Measurements from ENCODE around the gene KCNC1. TPM values are rescaled to one million over a fixed set of nuclear protein-coding genes. Genes with fewer than 3 reads are reported as not detected.

Gene KCNC1
- total and polyA plus RNA-seq, 2 of the 4 experiments (the other 2 are of a cell fraction): 0.03 TPM; not detected in 1

GRCh38 chr11:17733261-17733660 lies 1.3 kb upstream of the KCNC1 start:
- H3K9me3 ChIP-seq (ENCODE audit: control insufficient read depth, insufficient read depth, low read length): peaks cover 2% of the 10 kb centered on the region; the same call in 1 of the 2 replicates
- H2BK5ac ChIP-seq (ENCODE audit: low read depth, low read length, poor library complexity, severe bottlenecking): no peak overlapping the region
- no peak overlapping the region for H2BK120ac ChIP-seq (ENCODE audit: low read depth, low read length)
- no peak overlapping the region for H2AK9ac ChIP-seq (replicated peaks; ENCODE audit: low read depth, low read length, poor library complexity)
- in situ Hi-C loops (cut with MboI; ENCODE audit: low sequenced_read_pairs): loop anchor here (5.0 kb wide), 1 partner anchor 244 kb away; no protein-coding TSS in a partner anchor
- H3K4ac ChIP-seq (ENCODE audit: low read depth, low read length): no peak overlapping the region
- H2BK20ac ChIP-seq (ENCODE audit: low read depth, low read length): no peak overlapping the region
- 0 out of 2 replicates have a peak, but pooled peaks cover 6% of the 10 kb centered on the region for H4K20me1 ChIP-seq (ENCODE audit: insufficient read depth, low read length)
- H3K9me1 ChIP-seq (ENCODE audit: insufficient read depth, low read length): no peaks in the 10 kb centered on the region
- no peaks in the 10 kb centered on the region for H3K4me1 ChIP-seq (ENCODE audit: control insufficient read depth, insufficient read depth, low read length)
- no peak overlapping the region for H2AFZ ChIP-seq (replicated peaks; ENCODE audit: low read length, poor library complexity)
- H3K56ac ChIP-seq (ENCODE audit: extremely low read depth, insufficient read depth, low read length): no peak overlapping the region
- H4K91ac ChIP-seq (ENCODE audit: insufficient read depth, low read depth, low read length): no peak overlapping the region
- peaks cover 51% of the 10 kb centered on the region for H3K27me3 ChIP-seq (ENCODE audit: control insufficient read depth, insufficient read depth, low read length)
- H3K27ac ChIP-seq (ENCODE audit: insufficient read depth, low read length): no peak overlapping the region
- ATAC-seq (ENCODE audit: low read depth): no peak
- H4K8ac ChIP-seq (ENCODE audit: low read depth in 2 of 2, low read length in 2 of 2): no peak overlapping the region
- no peak overlapping the region for H2BK15ac ChIP-seq (ENCODE audit: low read depth, low read length)
- DNase-seq: no peak
- CTCF ChIA-PET: interaction anchor here (1.1 to 8.0 kb wide), 2 partner anchors 112 to 244 kb away, joined by 3 to 158 read pairs; no protein-coding TSS in a partner anchor
- H4K5ac ChIP-seq (ENCODE audit: low read depth, low read length): no peak overlapping the region
- dilution Hi-C loops (cut with HindIII; ENCODE audit: low sequenced_read_pairs, unreplicated experiment): loop anchor here (25.0 kb wide), 1 partner anchor 254 kb away; no protein-coding TSS in a partner anchor
- H3K9ac ChIP-seq (ENCODE audit: low read depth, low read length): no peak overlapping the region
- H3K4me3 ChIP-seq (ENCODE audit: insufficient read depth, low read depth, low read length): no peak overlapping the region
- no peak overlapping the region for H3K18ac ChIP-seq (ENCODE audit: low read depth, low read length)
- H3K36me3 ChIP-seq (ENCODE audit: control insufficient read depth, insufficient read depth, low read length): no peaks in the 10 kb centered on the region
- no peak for TF ChIP-seq SMC3 (IDR thresholded peaks at IDR 0.05; ENCODE audit: low read depth, low read length)
- no peak for TF ChIP-seq CEBPB (IDR thresholded peaks at IDR 0.05; ENCODE audit: low read depth, low read length)
- TF ChIP-seq CHD1 (IDR thresholded peaks at IDR 0.05; ENCODE audit: low read depth, low read length): no peak
- TF ChIP-seq FOS (IDR thresholded peaks at IDR 0.05; ENCODE audit: low read depth, low read length): no peak
- TF ChIP-seq RCOR1 (IDR thresholded peaks at IDR 0.05; ENCODE audit: insufficient replicate concordance, low read length): no peak
- TF ChIP-seq, protein P1, sequence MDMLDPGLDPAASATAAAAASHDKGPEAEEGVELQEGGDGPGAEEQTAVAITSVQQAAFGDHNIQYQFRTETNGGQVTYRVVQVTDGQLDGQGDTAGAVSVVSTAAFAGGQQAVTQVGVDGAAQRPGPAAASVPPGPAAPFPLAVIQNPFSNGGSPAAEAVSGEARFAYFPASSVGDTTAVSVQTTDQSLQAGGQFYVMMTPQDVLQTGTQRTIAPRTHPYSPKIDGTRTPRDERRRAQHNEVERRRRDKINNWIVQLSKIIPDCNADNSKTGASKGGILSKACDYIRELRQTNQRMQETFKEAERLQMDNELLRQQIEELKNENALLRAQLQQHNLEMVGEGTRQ (IDR thresholded peaks at IDR 0.05; ENCODE audit: low read depth, low read length): no peak
- no peak for TF ChIP-seq RAD21 (IDR thresholded peaks at IDR 0.05; ENCODE audit: low read length)
- no peak for TF ChIP-seq BHLHE40 (IDR thresholded peaks at IDR 0.05; ENCODE audit: low read depth, low read length)
- no peak for TF ChIP-seq RFX5 (IDR thresholded peaks at IDR 0.05; ENCODE audit: low read depth, low read length)
- TF ChIP-seq, protein P2, sequence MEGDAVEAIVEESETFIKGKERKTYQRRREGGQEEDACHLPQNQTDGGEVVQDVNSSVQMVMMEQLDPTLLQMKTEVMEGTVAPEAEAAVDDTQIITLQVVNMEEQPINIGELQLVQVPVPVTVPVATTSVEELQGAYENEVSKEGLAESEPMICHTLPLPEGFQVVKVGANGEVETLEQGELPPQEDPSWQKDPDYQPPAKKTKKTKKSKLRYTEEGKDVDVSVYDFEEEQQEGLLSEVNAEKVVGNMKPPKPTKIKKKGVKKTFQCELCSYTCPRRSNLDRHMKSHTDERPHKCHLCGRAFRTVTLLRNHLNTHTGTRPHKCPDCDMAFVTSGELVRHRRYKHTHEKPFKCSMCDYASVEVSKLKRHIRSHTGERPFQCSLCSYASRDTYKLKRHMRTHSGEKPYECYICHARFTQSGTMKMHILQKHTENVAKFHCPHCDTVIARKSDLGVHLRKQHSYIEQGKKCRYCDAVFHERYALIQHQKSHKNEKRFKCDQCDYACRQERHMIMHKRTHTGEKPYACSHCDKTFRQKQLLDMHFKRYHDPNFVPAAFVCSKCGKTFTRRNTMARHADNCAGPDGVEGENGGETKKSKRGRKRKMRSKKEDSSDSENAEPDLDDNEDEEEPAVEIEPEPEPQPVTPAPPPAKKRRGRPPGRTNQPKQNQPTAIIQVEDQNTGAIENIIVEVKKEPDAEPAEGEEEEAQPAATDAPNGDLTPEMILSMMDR (conservative IDR thresholded peaks at IDR 0.05; ENCODE audit: low read depth, low read length): no peak
- TF ChIP-seq MAFK (IDR thresholded peaks at IDR 0.05; ENCODE audit: low read depth, low read length): no peak
- no peak for TF ChIP-seq NFE2L2 (IDR thresholded peaks at IDR 0.05; ENCODE audit: low read depth, low read length)
- TF ChIP-seq ELK1 (IDR thresholded peaks at IDR 0.05; ENCODE audit: borderline replicate concordance, low read depth, low read length): no peak
- no peak for TF ChIP-seq MAZ (IDR thresholded peaks at IDR 0.05; ENCODE audit: borderline replicate concordance, low read depth, low read length)
- no peak for TF ChIP-seq POLR2A (IDR thresholded peaks at IDR 0.05; ENCODE audit: low read depth, low read length)
- H3K79me1 ChIP-seq (ENCODE audit: low read depth in 1 of 2, low read length in 2 of 2): no peaks in the 10 kb centered on the region
- no peak overlapping the region for H3K4me2 ChIP-seq (ENCODE audit: low read depth, low read length)
- H2AK5ac ChIP-seq (ENCODE audit: low read depth, low read length): no peak overlapping the region
- H3K23ac ChIP-seq (ENCODE audit: low read depth, low read length): no peak overlapping the region
- H3K14ac ChIP-seq (replicated peaks; ENCODE audit: low read depth, low read length): no peak overlapping the region
- no TSS peak for BruUV-seq (replicated peaks)
- POLR2A ChIA-PET (ENCODE audit: unreplicated experiment): no interaction called here
- WGBS, 2 experiments (ENCODE audit: extremely low coverage in 2 of 2, insufficient read length in 1 of 2): no CpG with 5 or more reads among the region's 4 CpGs
- intact Hi-C loops (cut with micrococcal nuclease): loop anchor here (5.0 to 10.0 kb wide), 3 partner anchors 89 to 592 kb away; partner anchors contain the start of genes GTF2H1, HPS5 and SAAL1
